ENCODE data around the gene EXOC4. TPM values are rescaled to one million over a fixed set of nuclear protein-coding genes. Genes with fewer than 3 reads are reported as not detected.

Gene EXOC4
- total and polyA plus RNA-seq, 2 donors (not counting 1 experiment from before 2014, with no cell fraction given): 79.6 to 158 TPM

- Histone ChIP-seq H3K4me2 (ENCODE audit: extremely low read depth, insufficient read depth, low read length) (no peak overlapping the region), H3K27ac (ENCODE audit: insufficient read depth, low read length) (no peak overlapping the region), H3K9me3 (ENCODE audit: control insufficient read depth, insufficient read depth, low read depth, low read length) (no peaks in the 10 kb centered on the region), H3K36me3 (ENCODE audit: control insufficient read depth, insufficient read depth, low read length) (no peaks in the 10 kb centered on the region), H4K20me1 (ENCODE audit: control insufficient read depth, extremely low read depth, insufficient read depth, low read length) (no peaks in the 10 kb centered on the region), H3K79me2 (ENCODE audit: control insufficient read depth, insufficient read depth, low read length) (no peaks in the 10 kb centered on the region), H3K4me1 (ENCODE audit: control insufficient read depth, extremely low read depth, insufficient read depth, low read length) (no peaks in the 10 kb centered on the region), H3K4me3 (replicated peaks in 1 of 4; ENCODE audit: control extremely low read depth in 1 of 4, insufficient read depth in 1 of 4, low read depth in 3 of 4, low read length in 4 of 4) (no peak overlapping the region), H3K27me3 (ENCODE audit: control insufficient read depth, insufficient read depth, low read length) (no peaks in the 10 kb centered on the region), H3K9ac (ENCODE audit: insufficient read depth, low read length) (no peak overlapping the region), H2AFZ (ENCODE audit: low read length) (no peak overlapping the region)
- no peak for DNase-seq (ENCODE audit: low read depth in 2 of 2)
- no peak for TF ChIP-seq CTCF (conservative IDR thresholded peaks at IDR 0.05 in 1 of 2, IDR thresholded peaks at IDR 0.05 in 1 of 2; ENCODE audit: low read depth in 1 of 2, low read length in 2 of 2)
- TF ChIP-seq EZH2 (IDR thresholded peaks at IDR 0.05; ENCODE audit: low read length, missing control alignments): no peak
Measured at GRCh38 chr7:133950855-133951254, 698.0 kb downstream of the EXOC4 start.

GRCh38 chr7:133955208-133955607, 702.3 kb downstream of the EXOC4 start:
- DNase-seq (ENCODE audit: low read depth in 2 of 2): no peak
- Histone ChIP-seq H3K9me3 (ENCODE audit: control insufficient read depth, insufficient read depth, low read depth, low read length) (no peaks in the 10 kb centered on the region), H3K4me2 (ENCODE audit: extremely low read depth, insufficient read depth, low read length) (no peak overlapping the region), H3K27me3 (ENCODE audit: control insufficient read depth, insufficient read depth, low read length) (no peaks in the 10 kb centered on the region), H3K27ac (ENCODE audit: insufficient read depth, low read length) (no peak overlapping the region), H4K20me1 (ENCODE audit: control insufficient read depth, extremely low read depth, insufficient read depth, low read length) (no peaks in the 10 kb centered on the region), H3K79me2 (ENCODE audit: control insufficient read depth, insufficient read depth, low read length) (no peaks in the 10 kb centered on the region), H2AFZ (ENCODE audit: low read length) (no peak overlapping the region), H3K9ac (ENCODE audit: insufficient read depth, low read length) (no peak overlapping the region), H3K4me1 (ENCODE audit: control insufficient read depth, extremely low read depth, insufficient read depth, low read length) (no peaks in the 10 kb centered on the region), H3K4me3 (replicated peaks in 1 of 4; ENCODE audit: control extremely low read depth in 1 of 4, insufficient read depth in 1 of 4, low read depth in 3 of 4, low read length in 4 of 4) (no peak overlapping the region), H3K36me3 (ENCODE audit: control insufficient read depth, insufficient read depth, low read length) (no peaks in the 10 kb centered on the region)
- no peak for TF ChIP-seq CTCF (conservative IDR thresholded peaks at IDR 0.05 in 1 of 2, IDR thresholded peaks at IDR 0.05 in 1 of 2; ENCODE audit: low read depth in 1 of 2, low read length in 2 of 2)
- TF ChIP-seq EZH2 (IDR thresholded peaks at IDR 0.05; ENCODE audit: low read length, missing control alignments): no peak

GRCh38 chr7:133957845-133958244, 705.0 kb downstream of the EXOC4 start:
- TF ChIP-seq CTCF (conservative IDR thresholded peaks at IDR 0.05 in 1 of 2, IDR thresholded peaks at IDR 0.05 in 1 of 2; ENCODE audit: low read depth in 1 of 2, low read length in 2 of 2) (no peak), EZH2 (IDR thresholded peaks at IDR 0.05; ENCODE audit: low read length, missing control alignments) (no peak)

More at GRCh38 chr7:133957845-133958244, 705.0 kb downstream of the EXOC4 start:
- no peaks in the 10 kb centered on the region for H3K79me2 ChIP-seq (ENCODE audit: control insufficient read depth, insufficient read depth, low read length)
- H3K27me3 ChIP-seq (ENCODE audit: control insufficient read depth, insufficient read depth, low read length): no peaks in the 10 kb centered on the region
- no peak overlapping the region for H3K27ac ChIP-seq (ENCODE audit: insufficient read depth, low read length)
- H4K20me1 ChIP-seq (ENCODE audit: control insufficient read depth, extremely low read depth, insufficient read depth, low read length): no peaks in the 10 kb centered on the region
- no peak overlapping the region for H3K4me2 ChIP-seq (ENCODE audit: extremely low read depth, insufficient read depth, low read length)
- DNase-seq (ENCODE audit: low read depth in 2 of 2): no peak
- no peaks in the 10 kb centered on the region for H3K4me1 ChIP-seq (ENCODE audit: control insufficient read depth, extremely low read depth, insufficient read depth, low read length)
- H3K9ac ChIP-seq (ENCODE audit: insufficient read depth, low read length): no peak overlapping the region
- no peaks in the 10 kb centered on the region for H3K36me3 ChIP-seq (ENCODE audit: control insufficient read depth, insufficient read depth, low read length)
- no peak overlapping the region for H3K4me3 ChIP-seq (replicated peaks in 1 of 4; ENCODE audit: control extremely low read depth in 1 of 4, insufficient read depth in 1 of 4, low read depth in 3 of 4, low read length in 4 of 4)
- H3K9me3 ChIP-seq (ENCODE audit: control insufficient read depth, insufficient read depth, low read depth, low read length): no peaks in the 10 kb centered on the region
- no peak overlapping the region for H2AFZ ChIP-seq (ENCODE audit: low read length)

All from fibroblast of lung (primary cell).